AG09309 (cell line): Measurements from ENCODE around the gene SLC12A8.

Experiments
- DNase-seq: peaks from one replicate; pipeline ENCODE4 v3.0.0-alpha.2; 2010; ENCODE audit warnings: low read depth
- H3K4me3 ChIP-seq: 2 replicates; pipeline ENCODE4 v1.5.1; 2011; ENCODE audit warnings: mild to moderate bottlenecking, low read depth, low read length, moderate library complexity; ENCODE audit not compliant: control insufficient read depth
- TF ChIP-seq, protein P1 (sequence below): IDR thresholded peaks from 2 replicates; pipeline ENCODE4 v1.5.1; 2011; ENCODE audit warnings: mild to moderate bottlenecking, low read depth, low read length, inconsistent platforms; ENCODE audit not compliant: insufficient read depth, control insufficient read depth; ENCODE audit errors: missing control alignments

SLC12A8 gene

DNA sequence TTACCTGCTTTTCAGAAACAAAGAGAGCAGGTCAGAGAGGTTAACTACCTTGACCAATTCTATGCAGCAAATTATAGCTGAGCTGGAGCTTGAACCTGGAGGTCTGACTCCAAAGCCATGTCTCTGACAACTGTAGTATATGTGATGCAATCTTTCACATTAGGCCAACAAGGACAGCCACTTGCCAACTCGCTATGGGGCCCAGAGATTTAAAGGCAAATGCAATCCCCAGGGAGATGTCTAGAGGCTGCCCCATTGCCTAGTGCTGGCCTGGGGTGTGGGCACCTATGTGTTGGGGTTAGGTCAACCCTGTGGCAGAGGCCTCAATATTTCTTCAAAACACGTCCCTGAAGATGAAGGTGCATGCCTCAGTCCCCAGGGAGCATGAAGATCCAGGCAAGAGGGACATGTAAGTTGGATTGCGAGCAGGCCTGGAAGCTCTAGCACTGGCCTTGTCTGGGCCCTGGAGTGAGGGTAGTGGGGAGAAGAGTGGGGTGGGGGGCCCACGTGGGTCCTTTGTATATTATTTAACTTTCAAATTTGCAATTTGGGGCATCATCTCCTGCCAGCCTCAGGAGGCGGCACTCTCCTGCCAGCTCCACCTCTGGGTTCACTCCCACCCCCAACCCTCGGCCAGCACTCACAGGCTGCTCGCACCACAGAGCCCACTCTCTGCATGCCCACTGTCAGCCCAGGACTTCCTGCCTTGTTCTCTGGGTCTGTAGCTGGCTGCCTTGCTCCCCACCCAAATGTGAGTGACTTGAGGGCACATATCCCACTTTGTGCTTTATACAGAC lies 64.3 kb downstream of the SLC12A8 start:
- TF ChIP-seq, protein P1, sequence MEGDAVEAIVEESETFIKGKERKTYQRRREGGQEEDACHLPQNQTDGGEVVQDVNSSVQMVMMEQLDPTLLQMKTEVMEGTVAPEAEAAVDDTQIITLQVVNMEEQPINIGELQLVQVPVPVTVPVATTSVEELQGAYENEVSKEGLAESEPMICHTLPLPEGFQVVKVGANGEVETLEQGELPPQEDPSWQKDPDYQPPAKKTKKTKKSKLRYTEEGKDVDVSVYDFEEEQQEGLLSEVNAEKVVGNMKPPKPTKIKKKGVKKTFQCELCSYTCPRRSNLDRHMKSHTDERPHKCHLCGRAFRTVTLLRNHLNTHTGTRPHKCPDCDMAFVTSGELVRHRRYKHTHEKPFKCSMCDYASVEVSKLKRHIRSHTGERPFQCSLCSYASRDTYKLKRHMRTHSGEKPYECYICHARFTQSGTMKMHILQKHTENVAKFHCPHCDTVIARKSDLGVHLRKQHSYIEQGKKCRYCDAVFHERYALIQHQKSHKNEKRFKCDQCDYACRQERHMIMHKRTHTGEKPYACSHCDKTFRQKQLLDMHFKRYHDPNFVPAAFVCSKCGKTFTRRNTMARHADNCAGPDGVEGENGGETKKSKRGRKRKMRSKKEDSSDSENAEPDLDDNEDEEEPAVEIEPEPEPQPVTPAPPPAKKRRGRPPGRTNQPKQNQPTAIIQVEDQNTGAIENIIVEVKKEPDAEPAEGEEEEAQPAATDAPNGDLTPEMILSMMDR: no peak
- no peak overlapping the region for H3K4me3 ChIP-seq
- no peak for DNase-seq

DNA sequence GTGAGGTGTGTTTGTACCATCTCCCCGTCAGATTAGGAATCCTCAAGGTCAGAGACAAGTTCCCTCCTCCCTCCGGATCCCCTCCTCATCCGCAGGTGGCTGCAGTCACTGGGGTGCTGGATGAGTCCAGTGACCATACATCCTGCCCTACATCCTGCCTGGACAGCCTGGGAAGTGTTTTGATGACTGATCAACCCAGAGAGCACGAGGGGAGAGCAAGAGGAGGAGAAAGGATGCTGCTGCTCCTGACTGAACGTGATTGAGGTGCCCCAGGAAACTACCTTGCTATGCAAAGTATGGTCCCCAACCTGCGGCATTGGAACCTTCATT lies 65.1 kb downstream of the SLC12A8 start:
- TF ChIP-seq, protein P1: no peak

DNA sequence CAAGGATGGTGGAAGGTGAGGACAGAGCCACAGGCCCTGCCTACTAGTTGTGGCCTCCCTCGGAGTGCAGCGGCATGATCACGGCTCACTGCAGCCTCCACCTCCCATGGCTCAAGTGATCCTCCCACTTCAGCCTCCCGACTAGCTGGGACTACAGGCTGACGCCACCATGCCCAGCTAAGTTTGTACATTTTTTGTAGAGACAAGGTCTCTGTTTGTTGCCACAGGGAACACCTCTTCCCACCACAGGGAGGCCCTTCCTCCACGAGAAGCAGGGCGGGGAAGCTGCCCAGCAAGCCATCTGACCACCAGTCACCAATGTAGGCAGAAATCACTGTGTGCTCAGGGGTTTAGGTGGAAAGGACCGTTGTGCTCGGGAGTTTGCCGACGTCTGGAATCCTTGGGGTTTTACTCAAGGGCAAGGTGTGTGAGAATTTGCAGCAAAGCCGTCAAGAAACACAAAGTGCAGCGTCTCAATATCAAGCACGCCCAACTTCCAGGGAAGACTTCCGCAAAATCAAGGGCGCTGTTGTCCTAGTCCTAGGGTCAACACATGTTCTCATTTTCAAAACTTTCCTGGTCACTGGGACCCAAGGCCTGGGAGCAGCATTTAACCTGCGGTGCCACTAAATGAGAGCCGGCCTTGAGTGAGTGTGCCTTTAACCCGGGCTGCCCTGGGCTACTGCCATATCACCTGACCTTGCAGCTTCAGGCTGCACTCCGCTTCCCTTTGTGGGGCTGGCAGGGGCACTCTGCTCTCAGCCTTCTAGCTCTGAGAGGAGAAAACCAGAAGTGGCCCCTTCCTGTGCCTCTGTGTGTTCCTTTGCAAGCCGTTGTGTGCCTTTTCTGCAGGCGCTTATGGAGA lies 65.7 kb downstream of the SLC12A8 start:
- no peak overlapping the region for H3K4me3 ChIP-seq
- TF ChIP-seq, protein P1: no peak
- no peak for DNase-seq

More for the DNA sequence above, 65.1 kb downstream of the SLC12A8 start:
- H3K4me3 ChIP-seq: no peak overlapping the region
- DNase-seq: no peak

DNA sequence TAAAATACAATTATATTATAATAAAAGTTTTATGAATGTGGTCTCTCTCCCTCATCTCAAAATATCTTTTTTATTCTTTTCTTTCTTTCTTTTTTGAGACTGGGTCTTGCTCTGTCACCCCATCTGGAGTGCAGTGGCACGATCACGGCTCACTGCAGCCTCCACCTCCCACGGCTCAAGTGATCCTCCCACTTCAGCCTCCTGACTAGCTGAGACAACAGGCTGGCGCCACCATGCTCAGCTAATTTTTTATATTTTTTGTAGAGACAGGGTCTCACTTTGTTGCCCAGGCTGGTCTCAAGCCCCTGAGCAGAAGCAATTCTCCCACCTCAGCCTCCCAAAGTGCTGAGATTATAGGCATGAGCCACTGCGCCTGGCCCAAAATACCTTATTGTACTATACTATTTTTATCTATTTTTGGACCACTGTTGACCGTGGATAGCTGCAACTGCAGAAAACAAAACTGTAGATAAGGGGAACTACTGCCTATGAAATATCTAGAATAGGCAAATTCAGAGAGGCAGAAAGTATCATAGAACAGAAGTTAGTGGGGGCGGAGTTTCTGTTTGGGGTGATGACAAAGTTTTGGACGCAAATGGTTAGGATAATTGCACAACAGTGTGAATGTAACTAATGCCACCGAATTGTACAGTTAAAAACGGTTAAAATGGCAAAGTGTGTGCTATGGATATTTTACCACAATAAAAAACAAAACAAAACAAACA lies 66.6 kb downstream of the SLC12A8 start:
- no peak overlapping the region for H3K4me3 ChIP-seq
- DNase-seq: no peak

DNA sequence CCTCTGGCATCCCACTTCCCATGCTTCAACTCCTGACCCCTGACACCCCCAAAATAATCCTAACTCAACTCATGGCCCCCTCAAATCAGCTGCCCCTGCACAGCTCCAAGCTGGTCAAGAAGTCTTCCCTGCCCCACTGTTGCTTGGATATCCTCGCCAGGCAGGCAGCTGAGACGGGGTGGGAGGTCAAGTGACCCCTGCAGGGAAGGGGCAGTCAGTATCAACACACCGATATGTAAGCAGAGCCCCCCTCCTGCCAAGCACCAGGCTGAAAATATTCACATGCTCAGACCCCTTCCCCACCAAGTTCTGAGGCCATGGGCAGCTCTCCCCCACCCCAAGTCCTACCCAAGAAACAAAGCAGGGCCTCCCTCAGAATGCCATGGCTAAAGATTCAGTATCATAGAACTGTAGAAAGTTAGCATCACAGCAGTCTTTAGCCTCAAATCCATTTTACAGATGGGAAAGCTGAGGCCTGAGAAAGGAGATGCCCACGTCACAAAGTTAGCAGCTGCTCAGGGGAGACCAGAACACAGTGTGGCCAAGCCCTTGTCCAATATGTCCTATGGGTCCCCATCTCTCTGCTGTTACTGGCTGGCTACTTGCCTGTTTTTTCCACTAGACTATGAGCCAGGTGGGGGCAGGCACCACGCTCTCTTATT lies 67.8 kb downstream of the SLC12A8 start:
- no peak for DNase-seq
- H3K4me3 ChIP-seq: no peak overlapping the region
- TF ChIP-seq, protein P1: no peak

More for the DNA sequence above, 66.6 kb downstream of the SLC12A8 start:
- TF ChIP-seq, protein P1: no peak

DNA sequence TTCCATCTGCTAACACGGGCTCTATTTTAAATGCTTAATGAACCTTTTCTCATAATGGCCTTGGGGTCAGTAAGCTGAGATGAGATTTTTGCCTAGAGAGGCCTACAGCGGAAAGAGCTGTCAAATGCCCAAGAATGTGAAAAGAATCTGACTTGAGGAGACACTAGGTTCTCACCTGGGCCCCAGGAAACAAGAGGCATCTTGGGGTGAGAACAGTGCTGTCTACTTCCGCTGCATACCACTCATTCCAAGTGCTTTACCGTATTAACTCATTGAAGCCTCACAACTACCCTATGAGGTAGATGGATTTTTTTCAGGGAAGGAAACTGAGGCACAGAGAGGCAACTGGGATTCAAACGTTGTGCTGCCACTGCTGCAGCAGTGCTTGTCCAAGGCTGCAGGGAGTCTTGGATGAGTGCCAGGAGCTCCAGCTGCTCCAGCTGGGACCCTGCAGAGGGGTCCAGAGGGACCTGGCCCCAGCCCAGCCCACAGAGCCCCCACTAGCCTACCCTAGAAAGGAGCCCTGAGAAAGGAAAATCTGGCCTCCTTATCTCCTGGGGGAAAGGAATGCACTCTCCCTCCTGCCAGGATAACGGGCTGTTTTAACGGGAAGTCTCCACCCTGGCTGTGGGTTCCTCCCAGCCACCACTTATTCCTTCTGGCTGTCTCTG lies 68.4 kb downstream of the SLC12A8 start:
- H3K4me3 ChIP-seq: no peak overlapping the region
- no peak for DNase-seq
- TF ChIP-seq, protein P1: no peak
